Memory B cell (primary cell): ENCODE measurements around the gene KCNK13.
"Not testable (repeated sequence)": the region's sequence is repeated elsewhere in the genome, so short reads cannot be mapped to it uniquely, and the experiment has no call there.

Source experiments
- ATAC-seq: fragments of 150-1000 bp; cut with Tn5 transposase; 2 replicates; pipeline ENCODE4 v1.10.0; 2021; ENCODE audit warnings: low read depth, mild to moderate bottlenecking, moderate library complexity
- DNase-seq, 2 donors: peaks; one replicate each; pipeline ENCODE4 v3.0.0; 2022; ENCODE audit warnings: low spot score in 2 of 2
- H3K27ac Mint-ChIP-seq: one replicate; pipeline ENCODE4 v1.8.0; 2022; ENCODE audit warnings: mild to moderate bottlenecking, moderate library complexity, mixed read lengths
- H3K27me3 Mint-ChIP-seq: one replicate; pipeline ENCODE4 v1.8.0; 2022; ENCODE audit warnings: mixed read lengths
- H3K36me3 Mint-ChIP-seq: one replicate; pipeline ENCODE4 v1.8.0; 2022; ENCODE audit warnings: mild to moderate bottlenecking, mixed read lengths
- H3K4me1 Mint-ChIP-seq: one replicate; pipeline ENCODE4 v1.8.0; 2022; ENCODE audit warnings: mixed read lengths
- H3K4me3 Mint-ChIP-seq: one replicate; pipeline ENCODE4 v1.8.0; 2022; ENCODE audit warnings: mild to moderate bottlenecking, moderate library complexity, mixed read lengths
- H3K9me3 Mint-ChIP-seq: one replicate; pipeline ENCODE4 v1.8.0; 2022; ENCODE audit warnings: mixed read lengths

KCNK13 gene

DNA sequence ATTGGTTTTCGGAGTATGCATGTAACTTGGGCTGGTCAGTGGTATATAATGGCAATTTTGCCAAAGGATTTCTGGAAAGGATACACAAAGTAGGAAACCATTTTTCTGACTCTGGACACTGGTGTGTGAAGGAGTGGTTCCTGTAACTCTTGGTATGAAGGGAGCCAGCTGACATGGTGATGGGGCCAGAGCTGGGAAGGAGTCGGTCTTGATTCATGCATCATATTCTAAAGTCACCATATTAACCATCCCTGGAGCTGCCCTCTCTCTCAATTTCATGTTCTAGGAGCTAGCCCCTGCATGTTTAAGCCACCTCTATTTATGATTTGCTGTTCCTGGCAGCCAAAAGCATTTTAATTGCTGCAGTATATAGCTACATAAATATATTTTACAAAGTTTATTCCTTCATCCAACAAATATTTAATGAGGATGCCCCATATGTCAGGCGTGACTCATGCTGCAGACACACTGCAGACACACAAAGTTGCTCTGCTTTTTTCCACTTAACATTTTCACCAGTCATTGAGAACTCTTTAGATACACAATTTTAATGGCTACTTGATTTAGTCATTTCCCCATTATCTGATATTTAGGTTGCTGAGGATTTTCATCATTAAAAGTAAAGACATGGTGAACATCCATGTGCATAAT, 115.9 kb downstream of the KCNK13 start:
- H3K27me3 Mint-ChIP-seq: peaks cover 8% of the 10 kb centered on the region
- H3K9me3 Mint-ChIP-seq: peaks cover 6% of the 10 kb centered on the region
- H3K27ac Mint-ChIP-seq: no peak overlapping the region
- no peaks in the 10 kb centered on the region for H3K4me1 Mint-ChIP-seq
- DNase-seq: no peak
- ATAC-seq: no peak
- H3K4me3 Mint-ChIP-seq: no peak overlapping the region
- no peaks in the 10 kb centered on the region for H3K36me3 Mint-ChIP-seq

GRCh38 chr14:90179357-90179756, 117.6 kb downstream of the KCNK13 start:
- Mint-ChIP-seq H3K4me1 (no peaks in the 10 kb centered on the region), H3K36me3 (no peaks in the 10 kb centered on the region), H3K4me3 (no peak overlapping the region), H3K27me3 (peaks cover 9% of the 10 kb centered on the region), H3K27ac (no peak overlapping the region), H3K9me3 (peaks cover 4% of the 10 kb centered on the region)
- no peak for ATAC-seq
- DNase-seq: no peak

DNA sequence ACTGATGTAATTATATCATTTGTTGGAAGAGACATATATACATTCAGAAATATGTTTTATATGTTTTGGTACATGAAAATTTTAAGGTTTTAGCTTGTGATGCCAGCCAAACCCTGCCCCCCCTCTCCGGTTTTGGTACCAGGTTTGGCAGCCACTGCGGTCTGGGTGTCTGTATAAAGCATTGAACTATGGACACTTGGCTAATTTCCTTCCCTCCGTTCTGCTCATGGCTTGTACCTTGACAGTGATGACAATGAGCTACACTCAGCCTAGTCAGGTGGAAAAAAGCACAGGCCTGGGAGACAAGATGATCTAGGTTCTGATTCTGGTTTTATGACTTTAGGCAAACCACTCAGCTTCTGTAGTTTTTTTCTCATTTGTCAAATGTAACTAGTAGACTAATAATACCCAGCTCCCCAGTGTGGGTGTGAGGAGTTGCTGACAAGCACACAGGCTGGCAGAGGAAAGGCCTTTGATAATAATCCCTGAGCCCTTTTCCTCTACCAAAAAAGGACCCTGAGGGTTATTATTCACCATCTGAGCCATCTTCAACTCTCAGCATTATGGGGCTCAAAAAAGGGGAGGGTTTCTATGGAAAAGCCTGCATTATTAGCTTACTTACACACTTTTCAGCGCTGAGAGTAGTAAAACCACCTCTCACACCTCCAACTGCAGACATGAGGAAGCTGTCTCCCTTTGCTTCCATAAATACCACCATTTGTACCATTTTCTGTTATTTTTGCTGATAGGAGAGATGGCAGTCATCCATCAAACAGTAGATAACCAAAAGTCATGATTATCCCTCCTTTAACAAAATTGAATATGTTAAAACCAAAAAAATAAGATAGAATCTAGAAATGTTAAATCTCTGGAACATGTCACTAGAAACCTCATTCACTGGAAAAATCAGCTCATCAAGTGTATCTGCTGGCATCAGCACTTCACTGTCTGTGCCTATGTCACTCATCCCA, 118.3 kb downstream of the KCNK13 start:
- ATAC-seq (no peak), DNase-seq (no peak)
- Mint-ChIP-seq H3K27ac (no peak overlapping the region), H3K4me1 (no peaks in the 10 kb centered on the region), H3K36me3 (no peaks in the 10 kb centered on the region), H3K9me3 (peaks cover 4% of the 10 kb centered on the region), H3K4me3 (no peak overlapping the region), H3K27me3 (peaks cover 9% of the 10 kb centered on the region)

DNA sequence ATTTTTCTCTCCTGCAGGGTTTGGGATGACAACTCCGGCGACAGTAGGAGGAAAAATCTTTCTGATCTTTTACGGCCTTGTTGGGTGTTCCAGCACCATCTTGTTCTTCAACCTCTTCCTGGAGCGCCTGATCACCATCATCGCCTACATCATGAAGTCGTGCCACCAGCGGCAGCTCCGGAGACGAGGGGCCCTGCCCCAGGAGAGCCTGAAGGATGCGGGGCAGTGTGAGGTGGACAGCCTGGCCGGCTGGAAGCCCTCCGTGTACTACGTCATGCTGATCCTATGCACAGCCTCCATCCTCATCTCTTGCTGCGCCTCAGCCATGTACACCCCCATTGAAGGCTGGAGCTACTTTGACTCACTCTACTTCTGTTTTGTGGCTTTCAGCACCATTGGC, 122.3 kb downstream of the KCNK13 start:
- Mint-ChIP-seq H3K4me3 (no peak overlapping the region), H3K36me3 (no peaks in the 10 kb centered on the region), H3K4me1 (no peaks in the 10 kb centered on the region), H3K27me3 (peaks cover 7% of the 10 kb centered on the region), H3K9me3 (peaks cover 4% of the 10 kb centered on the region), H3K27ac (no peak overlapping the region)
- no peak for ATAC-seq
- no peak for DNase-seq

DNA sequence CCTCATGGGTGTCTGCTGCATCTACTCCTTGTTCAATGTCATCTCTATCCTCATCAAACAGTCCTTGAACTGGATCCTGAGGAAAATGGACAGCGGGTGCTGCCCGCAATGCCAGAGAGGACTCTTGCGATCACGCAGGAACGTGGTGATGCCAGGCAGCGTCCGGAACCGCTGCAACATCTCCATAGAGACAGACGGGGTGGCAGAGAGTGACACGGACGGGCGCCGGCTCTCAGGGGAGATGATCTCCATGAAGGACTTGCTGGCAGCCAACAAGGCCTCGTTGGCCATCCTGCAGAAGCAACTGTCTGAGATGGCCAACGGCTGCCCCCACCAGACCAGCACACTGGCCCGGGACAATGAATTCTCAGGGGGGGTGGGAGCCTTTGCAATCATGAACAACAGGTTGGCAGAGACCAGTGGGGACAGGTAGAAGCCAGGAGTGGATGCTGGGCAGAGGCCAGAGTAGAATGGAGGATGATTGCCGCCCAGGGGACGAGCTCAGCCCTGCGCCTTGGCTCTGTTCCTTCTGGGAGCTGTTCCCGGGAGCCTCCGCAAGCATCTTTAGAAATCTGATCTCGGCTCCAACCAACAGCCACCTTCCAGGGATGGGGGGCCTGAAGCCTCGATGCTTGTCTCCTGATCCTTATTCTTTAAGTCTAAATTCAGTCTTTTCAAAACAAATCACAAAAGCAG, 122.9 kb downstream of the KCNK13 start:
- no peak for DNase-seq
- H3K36me3 Mint-ChIP-seq: no peaks in the 10 kb centered on the region
- H3K9me3 Mint-ChIP-seq: peaks cover 4% of the 10 kb centered on the region
- no peaks in the 10 kb centered on the region for H3K4me1 Mint-ChIP-seq
- H3K27me3 Mint-ChIP-seq: peaks cover 7% of the 10 kb centered on the region
- no peak overlapping the region for H3K27ac Mint-ChIP-seq
- H3K4me3 Mint-ChIP-seq: no peak overlapping the region
- no peak for ATAC-seq

DNA sequence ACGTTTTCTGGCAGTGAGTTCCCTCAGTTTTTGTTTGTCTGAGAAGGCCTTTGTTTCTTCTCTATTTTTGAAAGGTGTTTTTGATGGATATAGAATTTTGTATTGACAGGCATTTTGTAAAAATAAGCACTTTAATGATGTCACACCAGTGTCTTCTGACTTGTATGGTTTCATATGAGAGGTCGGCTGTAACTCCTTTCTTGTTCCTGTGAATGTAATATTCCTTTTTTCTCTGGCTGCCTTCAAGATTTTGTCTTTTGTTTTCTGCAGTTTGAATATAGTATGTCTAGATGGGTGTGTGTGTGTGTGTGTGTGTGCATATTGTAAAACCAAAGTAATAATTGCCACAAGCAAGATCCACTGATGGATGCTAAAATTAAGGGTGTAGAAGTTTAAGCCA, 126.8 kb downstream of the KCNK13 start:
- peaks cover 2% of the 10 kb centered on the region for H3K9me3 Mint-ChIP-seq
- H3K4me1 Mint-ChIP-seq: no peaks in the 10 kb centered on the region
- ATAC-seq (no peak), DNase-seq (no peak)
- no peak overlapping the region for H3K4me3 Mint-ChIP-seq
- H3K36me3 Mint-ChIP-seq: no peaks in the 10 kb centered on the region
- peaks cover 13% of the 10 kb centered on the region for H3K27me3 Mint-ChIP-seq
- H3K27ac Mint-ChIP-seq: no peak overlapping the region

DNA sequence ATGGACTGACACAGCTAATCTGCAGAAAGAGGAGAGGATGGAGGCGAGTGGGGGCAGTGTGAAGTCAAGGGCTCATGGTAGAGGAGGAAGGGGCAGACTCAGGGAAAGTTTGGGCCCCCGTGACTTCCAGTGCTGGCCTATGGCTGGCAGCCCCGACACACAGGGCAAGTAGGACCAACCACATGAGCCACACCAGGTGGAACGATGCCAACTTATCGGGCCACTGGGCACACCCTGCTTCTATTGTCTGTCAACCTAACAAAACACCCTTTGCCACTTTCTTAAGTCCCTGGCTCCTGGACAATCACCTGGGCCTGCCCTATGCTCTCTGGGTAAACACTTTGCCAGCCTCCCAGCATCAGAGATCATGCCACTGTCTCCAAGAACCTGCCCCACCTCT, 129.4 kb downstream of the KCNK13 start:
- Mint-ChIP-seq H3K9me3 (peaks cover 2% of the 10 kb centered on the region), H3K4me3 (no peak overlapping the region), H3K36me3 (no peaks in the 10 kb centered on the region), H3K27me3 (peaks cover 19% of the 10 kb centered on the region), H3K27ac (no peak overlapping the region), H3K4me1 (no peaks in the 10 kb centered on the region)
- ATAC-seq: no peak
- no peak for DNase-seq

GRCh38 chr14:90191585-90191984, 129.8 kb downstream of the KCNK13 start:
- Mint-ChIP-seq H3K4me1 (no peaks in the 10 kb centered on the region), H3K36me3 (no peaks in the 10 kb centered on the region), H3K27ac (no peak overlapping the region), H3K27me3 (peaks cover 19% of the 10 kb centered on the region), H3K4me3 (no peak overlapping the region), H3K9me3 (peaks cover 2% of the 10 kb centered on the region)
- no peak for ATAC-seq
- no peak for DNase-seq

GRCh38 chr14:90193925-90194324, 132.1 kb downstream of the KCNK13 start:
- Mint-ChIP-seq H3K27ac (no peak overlapping the region), H3K27me3 (peaks cover 26% of the 10 kb centered on the region), H3K36me3 (no peaks in the 10 kb centered on the region), H3K4me1 (no peaks in the 10 kb centered on the region), H3K9me3 (no peaks in the 10 kb centered on the region), H3K4me3 (no peak overlapping the region)
- ATAC-seq (no peak), DNase-seq (no peak)

DNA sequence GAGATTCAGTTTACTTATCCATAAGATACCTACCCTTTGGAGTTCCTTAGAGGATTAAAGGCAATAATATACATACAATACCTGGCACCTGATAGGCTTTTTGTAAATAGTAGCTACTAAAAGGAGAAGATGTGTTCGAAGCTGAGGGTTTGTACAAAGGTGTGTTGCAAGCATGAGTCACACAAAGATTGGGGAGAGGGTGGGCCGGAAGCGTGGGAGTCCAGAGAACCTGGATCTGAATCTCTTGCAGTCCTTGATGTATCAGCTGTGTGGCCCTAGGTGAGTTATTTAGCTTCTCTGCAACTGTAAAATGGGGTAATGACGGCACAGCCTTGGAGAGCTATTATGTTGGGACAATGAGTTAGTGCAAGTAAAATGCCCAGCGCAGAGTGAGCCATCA, 132.9 kb downstream of the KCNK13 start:
- DNase-seq: no peak
- Mint-ChIP-seq H3K4me1 (no peaks in the 10 kb centered on the region), H3K27me3 (peaks cover 27% of the 10 kb centered on the region)

DNA sequence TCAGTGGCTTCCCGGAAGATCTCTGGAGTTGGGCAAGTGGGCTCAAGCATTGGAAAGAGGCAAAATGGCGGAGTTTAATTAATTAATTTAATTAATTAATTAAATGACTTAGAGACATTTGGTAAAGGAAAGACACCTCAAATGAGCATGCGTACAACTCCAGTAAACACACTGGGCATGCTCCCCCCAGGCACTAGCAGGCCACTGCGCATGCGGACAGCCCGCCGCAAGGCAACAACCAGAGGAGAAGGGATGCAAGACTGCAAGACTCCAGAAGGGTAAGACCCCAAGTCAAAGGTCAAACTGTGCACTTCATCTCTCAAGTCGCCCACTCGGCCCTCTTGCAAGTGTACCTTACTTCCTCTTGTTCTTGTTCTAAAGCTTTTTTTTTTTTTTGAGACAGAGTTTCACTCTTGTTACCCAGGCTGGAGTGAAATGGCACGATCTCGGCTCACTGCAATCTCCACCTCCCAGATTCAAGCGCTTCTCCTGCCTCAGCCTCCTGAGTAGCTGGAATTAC, 136.8 kb downstream of the KCNK13 start:
- Mint-ChIP-seq H3K27me3 (peaks cover 20% of the 10 kb centered on the region), H3K4me3 (no peak overlapping the region), H3K27ac (no peak overlapping the region), H3K9me3 (peaks cover 2% of the 10 kb centered on the region), H3K36me3 (no peaks in the 10 kb centered on the region), H3K4me1 (no peaks in the 10 kb centered on the region)
- DNase-seq: no peak
- no peak for ATAC-seq

More for the DNA sequence above, 132.9 kb downstream of the KCNK13 start:
- ATAC-seq: no peak
- Mint-ChIP-seq H3K36me3 (no peaks in the 10 kb centered on the region), H3K27ac (no peak overlapping the region), H3K4me3 (no peak overlapping the region), H3K9me3 (no peaks in the 10 kb centered on the region)

- not testable (repeated sequence) for H3K4me1 Mint-ChIP-seq, DNase-seq
Measured at GRCh38 chr14:90200546-90200945, 138.8 kb downstream of the KCNK13 start.

GRCh38 chr14:90201344-90201743, 139.6 kb downstream of the KCNK13 start:
- no peak overlapping the region for H3K27ac Mint-ChIP-seq
- H3K27me3 Mint-ChIP-seq: peaks cover 15% of the 10 kb centered on the region
- ATAC-seq (no peak), DNase-seq (no peak)
- no peak overlapping the region for H3K4me3 Mint-ChIP-seq
- peaks cover 3% of the 10 kb centered on the region for H3K9me3 Mint-ChIP-seq
- H3K4me1 Mint-ChIP-seq: no peaks in the 10 kb centered on the region
- no peaks in the 10 kb centered on the region for H3K36me3 Mint-ChIP-seq

More at GRCh38 chr14:90200546-90200945, 138.8 kb downstream of the KCNK13 start:
- H3K9me3 Mint-ChIP-seq, H3K4me3 Mint-ChIP-seq, ATAC-seq, H3K36me3 Mint-ChIP-seq, H3K27ac Mint-ChIP-seq: not testable (repeated sequence)
- H3K27me3 Mint-ChIP-seq: peaks cover 19% of the 10 kb centered on the region

GRCh38 chr14:90204516-90204915, 142.7 kb downstream of the KCNK13 start:
- DNase-seq (no peak), ATAC-seq (no peak)
- Mint-ChIP-seq H3K27me3 (peaks cover 5% of the 10 kb centered on the region), H3K4me1 (no peaks in the 10 kb centered on the region), H3K27ac (no peak overlapping the region), H3K4me3 (no peak overlapping the region), H3K36me3 (no peaks in the 10 kb centered on the region), H3K9me3 (peaks cover 3% of the 10 kb centered on the region)
